Hematopoietic multipotent progenitor cell treated with erythropoietin and hydrocortisone succinate and interleukin-3 and kit ligand, for 15 days (in vitro differentiated cells): Measurements from ENCODE around the gene TICAM2.

Source experiments
- DNase-seq: peaks from one replicate; pipeline ENCODE4 v3.0.0-alpha.2; 2015; ENCODE audit warnings: low spot score

TICAM2 gene

GRCh38 chr5:115568668-115569067 is 33.6 kb downstream of the TICAM2 start:
- no peak for DNase-seq

GRCh38 chr5:115565233-115565632 is 37.0 kb downstream of the TICAM2 start:
- no peak for DNase-seq

GRCh38 chr5:115561176-115561575 is 41.1 kb downstream of the TICAM2 start:
- no peak for DNase-seq

GRCh38 chr5:115559524-115559923 is 42.8 kb downstream of the TICAM2 start:
- no peak for DNase-seq

- DNase-seq, result no peak
Observed at GRCh38 chr5:115558388-115558956, 43.8 kb downstream of the TICAM2 start.

- DNase-seq, result no peak
Observed at GRCh38 chr5:115557667-115558387, 44.5 kb downstream of the TICAM2 start.

GRCh38 chr5:115556276-115556675 is 46.0 kb downstream of the TICAM2 start:
- no peak for DNase-seq

- no peak for DNase-seq
Observed at GRCh38 chr5:115555084-115555633, 47.1 kb downstream of the TICAM2 start.

- DNase-seq, result no peak
Observed at GRCh38 chr5:115553082-115553481, 49.2 kb downstream of the TICAM2 start.

- DNase-seq, result peak; percentile 41
Observed at GRCh38 chr5:115551415-115551814, 50.9 kb downstream of the TICAM2 start.

GRCh38 chr5:115549154-115549553 is 53.1 kb downstream of the TICAM2 start:
- peak; percentile 33 for DNase-seq

- no peak for DNase-seq
Observed at GRCh38 chr5:115548683-115549082, 53.6 kb downstream of the TICAM2 start.

GRCh38 chr5:115545351-115545882 is 56.9 kb downstream of the TICAM2 start:
- no peak for DNase-seq

- peak; percentile 96 for DNase-seq
Observed at GRCh38 chr5:115544436-115545350, 57.6 kb downstream of the TICAM2 start, which contains the start of gene FEM1C. Gene FEM1C, minus strand, starts transcription at chr5:115544775. Its CDS starts 1,282 bp downstream, at chr5:115543493.

GRCh38 chr5:115544043-115544435 is 58.2 kb downstream of the TICAM2 start:
- peak; percentile 50 for DNase-seq

GRCh38 chr5:115543365-115544042 is 58.8 kb downstream of the TICAM2 start:
- DNase-seq, result peak; percentile 21

GRCh38 chr5:115542651-115543364 is 59.5 kb downstream of the TICAM2 start:
- DNase-seq, result no peak

- DNase-seq, result no peak
Observed at GRCh38 chr5:115542086-115542485, 60.2 kb downstream of the TICAM2 start.

GRCh38 chr5:115541611-115542010 is 60.7 kb downstream of the TICAM2 start:
- DNase-seq, result peak; percentile 23

- DNase-seq, result no peak
Observed at GRCh38 chr5:115535479-115536035, 66.7 kb downstream of the TICAM2 start.

GRCh38 chr5:115532517-115532916 is 69.8 kb downstream of the TICAM2 start:
- no peak for DNase-seq
